ENCODE results near the gene THAP5. TPM values are rescaled to one million over a fixed set of nuclear protein-coding genes. Genes with fewer than 3 reads are reported as not detected.
"Not testable (repeated sequence)": the region's sequence is repeated elsewhere in the genome, so short reads cannot be mapped to it uniquely, and the experiment has no call there.

The THAP5 gene
- polyA plus RNA-seq, 3 donors, result 3.0 to 10.7 (median 9.9) TPM

DNA sequence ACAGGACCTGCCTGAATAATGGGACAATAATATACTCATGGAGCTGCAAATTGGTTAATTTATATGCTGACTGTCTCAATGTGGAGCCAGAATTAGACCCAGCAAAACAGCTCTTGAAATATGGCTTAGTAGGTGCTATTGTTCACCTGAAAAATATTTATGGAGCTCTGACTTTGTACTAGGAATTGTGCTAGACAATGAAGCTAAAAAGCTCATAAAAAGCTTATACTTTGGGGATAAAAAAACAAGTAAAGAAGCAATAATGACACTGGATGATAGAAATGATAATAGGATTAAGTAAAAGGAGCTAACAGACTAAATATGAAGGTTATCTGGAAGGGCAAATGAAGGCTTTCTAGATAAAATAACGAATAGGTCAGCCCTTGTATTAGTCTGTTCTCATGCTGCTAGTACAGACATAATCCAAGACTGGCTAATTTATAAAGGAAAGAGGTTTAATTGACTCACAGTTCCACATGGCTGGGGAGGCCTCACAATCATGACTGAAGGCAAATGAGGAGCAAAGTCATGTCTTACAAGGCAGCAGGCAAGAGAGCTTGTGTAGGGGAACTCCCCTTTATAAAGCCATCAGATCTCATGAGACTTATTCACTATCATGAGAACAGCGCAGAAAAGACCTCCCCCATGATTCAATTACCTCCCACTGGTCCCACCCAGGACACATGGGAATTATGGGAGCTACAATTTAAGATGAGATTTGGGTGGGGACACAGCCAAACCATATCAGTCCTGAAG lies 21.2 kb downstream of the THAP5 start:
- H3K27ac ChIP-seq (ENCODE audit: low read depth in 1 of 2, low read length in 2 of 2); H3K4me1 ChIP-seq (ENCODE audit: control insufficient read depth in 1 of 2, insufficient read depth in 2 of 2, low read length in 2 of 2); H3K36me3 ChIP-seq (replicated peaks in 1 of 2; ENCODE audit: control insufficient read depth in 1 of 2, insufficient read depth in 2 of 2, low read length in 2 of 2); H3K79me2 ChIP-seq (ENCODE audit: insufficient read depth, low read length); H3K36me3 Mint-ChIP-seq; H3K9me3 Mint-ChIP-seq; H4K20me1 ChIP-seq (ENCODE audit: insufficient read depth, low read length); H3K27me3 Mint-ChIP-seq (ENCODE audit: low read depth in 3 of 3); H3K4me1 Mint-ChIP-seq; H3K4me2 ChIP-seq (replicated peaks; ENCODE audit: extremely low read depth, low read length, poor library complexity, severe bottlenecking); H3K9me3 ChIP-seq (replicated peaks in 1 of 2; ENCODE audit: control insufficient read depth in 1 of 2, insufficient read depth in 1 of 2, low read length in 2 of 2); H3K9ac ChIP-seq (ENCODE audit: insufficient read depth, low read length, poor library complexity, severe bottlenecking); DNase-seq; H3K4me3 Mint-ChIP-seq; intact Hi-C loops (cut with micrococcal nuclease); H3K27me3 ChIP-seq (ENCODE audit: control insufficient read depth in 2 of 2, insufficient read depth in 2 of 2, low read length in 2 of 2); H2AFZ ChIP-seq (ENCODE audit: insufficient read depth, low read depth, low read length, poor library complexity, severe bottlenecking); H3K4me3 ChIP-seq (replicated peaks in 1 of 3; ENCODE audit: low read depth in 2 of 3, low read length in 3 of 3); H3K27ac Mint-ChIP-seq: not testable (repeated sequence)
- no CpG with 5 or more reads among the region's 2 CpGs for WGBS (ENCODE audit: insufficient coverage)

DNA sequence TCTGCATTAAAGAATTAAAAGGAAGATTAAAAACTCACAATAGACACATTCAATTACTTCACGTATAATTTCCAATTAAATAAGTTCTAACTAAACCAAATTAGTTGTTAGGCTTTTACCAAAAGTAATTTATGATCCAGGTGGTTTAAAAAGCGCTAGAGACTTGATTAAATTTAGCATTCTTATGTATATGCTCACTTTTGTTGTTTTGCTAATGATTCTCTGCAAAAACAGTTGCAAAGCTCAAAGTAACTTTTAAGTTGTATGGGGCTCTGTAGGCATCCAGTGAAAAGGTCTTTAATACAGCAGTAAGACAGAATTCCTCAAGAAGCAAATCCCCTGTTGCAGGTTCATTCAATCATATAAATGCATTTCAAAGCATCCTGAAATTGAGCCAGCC lies 28.0 kb downstream of the THAP5 start:
- peaks cover 0 to 2% (median 2%) of the 10 kb centered on the region in 3 donors for H3K27me3 Mint-ChIP-seq (ENCODE audit: low read depth in 3 of 3)
- no peaks in the 10 kb centered on the region for H3K36me3 Mint-ChIP-seq
- Histone ChIP-seq H3K4me3 (replicated peaks in 1 of 3; ENCODE audit: low read depth in 2 of 3, low read length in 3 of 3) (no peak overlapping the region), H3K27me3 (ENCODE audit: control insufficient read depth in 2 of 2, insufficient read depth in 2 of 2, low read length in 2 of 2) (no peaks in the 10 kb centered on the region), H3K4me2 (replicated peaks; ENCODE audit: extremely low read depth, low read length, poor library complexity, severe bottlenecking) (no peak overlapping the region), H3K9me3 (replicated peaks in 1 of 2; ENCODE audit: control insufficient read depth in 1 of 2, insufficient read depth in 1 of 2, low read length in 2 of 2) (no peaks in the 10 kb centered on the region), H3K27ac (ENCODE audit: low read depth in 1 of 2, low read length in 2 of 2) (no peak overlapping the region), H3K4me1 (ENCODE audit: control insufficient read depth in 1 of 2, insufficient read depth in 2 of 2, low read length in 2 of 2) (no peaks in the 10 kb centered on the region), H3K36me3 (replicated peaks in 1 of 2; ENCODE audit: control insufficient read depth in 1 of 2, insufficient read depth in 2 of 2, low read length in 2 of 2) (no peaks in the 10 kb centered on the region), H4K20me1 (ENCODE audit: insufficient read depth, low read length) (no peaks in the 10 kb centered on the region), H2AFZ (ENCODE audit: insufficient read depth, low read depth, low read length, poor library complexity, severe bottlenecking) (no peak overlapping the region), H3K79me2 (ENCODE audit: insufficient read depth, low read length) (no peaks in the 10 kb centered on the region), H3K9ac (ENCODE audit: insufficient read depth, low read length, poor library complexity, severe bottlenecking) (no peak overlapping the region)
- intact Hi-C loops (cut with micrococcal nuclease), result no loop called here
- WGBS (ENCODE audit: insufficient coverage), result no CpG with 5 or more reads among the region's 2 CpGs
- H3K4me1 Mint-ChIP-seq, result no peaks in the 10 kb centered on the region
- no peak overlapping the region for H3K4me3 Mint-ChIP-seq
- TF ChIP-seq, protein P1, sequence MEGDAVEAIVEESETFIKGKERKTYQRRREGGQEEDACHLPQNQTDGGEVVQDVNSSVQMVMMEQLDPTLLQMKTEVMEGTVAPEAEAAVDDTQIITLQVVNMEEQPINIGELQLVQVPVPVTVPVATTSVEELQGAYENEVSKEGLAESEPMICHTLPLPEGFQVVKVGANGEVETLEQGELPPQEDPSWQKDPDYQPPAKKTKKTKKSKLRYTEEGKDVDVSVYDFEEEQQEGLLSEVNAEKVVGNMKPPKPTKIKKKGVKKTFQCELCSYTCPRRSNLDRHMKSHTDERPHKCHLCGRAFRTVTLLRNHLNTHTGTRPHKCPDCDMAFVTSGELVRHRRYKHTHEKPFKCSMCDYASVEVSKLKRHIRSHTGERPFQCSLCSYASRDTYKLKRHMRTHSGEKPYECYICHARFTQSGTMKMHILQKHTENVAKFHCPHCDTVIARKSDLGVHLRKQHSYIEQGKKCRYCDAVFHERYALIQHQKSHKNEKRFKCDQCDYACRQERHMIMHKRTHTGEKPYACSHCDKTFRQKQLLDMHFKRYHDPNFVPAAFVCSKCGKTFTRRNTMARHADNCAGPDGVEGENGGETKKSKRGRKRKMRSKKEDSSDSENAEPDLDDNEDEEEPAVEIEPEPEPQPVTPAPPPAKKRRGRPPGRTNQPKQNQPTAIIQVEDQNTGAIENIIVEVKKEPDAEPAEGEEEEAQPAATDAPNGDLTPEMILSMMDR (IDR thresholded peaks at IDR 0.05), result no peak
- peaks cover 0 to 2% (median 0%) of the 10 kb centered on the region in 7 donors for H3K9me3 Mint-ChIP-seq
- no peak for DNase-seq
- no peak overlapping the region for H3K27ac Mint-ChIP-seq

DNA sequence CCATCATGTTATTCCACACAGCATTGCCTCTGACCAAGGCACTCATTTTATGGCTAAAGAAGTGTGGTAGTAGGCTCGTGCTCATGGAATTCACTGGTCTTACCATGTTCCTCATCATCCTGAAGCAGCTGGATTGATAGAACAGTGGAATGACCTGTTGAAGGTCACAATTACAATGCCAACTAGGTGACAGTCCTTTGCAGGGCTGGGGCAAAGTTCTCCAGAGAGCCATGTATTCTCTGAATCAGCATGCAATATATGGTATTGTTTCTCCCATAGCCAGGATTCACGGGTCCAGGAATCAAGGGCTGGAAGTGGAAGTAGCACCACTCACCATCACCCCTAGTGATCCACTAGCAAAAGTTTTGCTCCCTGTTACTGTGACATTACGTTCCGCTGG lies 30.8 kb downstream of the THAP5 start:
- DNase-seq; H3K4me1 Mint-ChIP-seq; H3K4me1 ChIP-seq (ENCODE audit: control insufficient read depth in 1 of 2, insufficient read depth in 2 of 2, low read length in 2 of 2); H3K9ac ChIP-seq (ENCODE audit: insufficient read depth, low read length, poor library complexity, severe bottlenecking); H4K20me1 ChIP-seq (ENCODE audit: insufficient read depth, low read length); H3K4me3 Mint-ChIP-seq; H3K27ac ChIP-seq (ENCODE audit: low read depth in 1 of 2, low read length in 2 of 2); intact Hi-C loops (cut with micrococcal nuclease); H3K79me2 ChIP-seq (ENCODE audit: insufficient read depth, low read length); H3K36me3 ChIP-seq (replicated peaks in 1 of 2; ENCODE audit: control insufficient read depth in 1 of 2, insufficient read depth in 2 of 2, low read length in 2 of 2); H3K4me3 ChIP-seq (replicated peaks in 1 of 3; ENCODE audit: low read depth in 2 of 3, low read length in 3 of 3); H3K27me3 ChIP-seq (ENCODE audit: control insufficient read depth in 2 of 2, insufficient read depth in 2 of 2, low read length in 2 of 2); H3K36me3 Mint-ChIP-seq; H2AFZ ChIP-seq (ENCODE audit: insufficient read depth, low read depth, low read length, poor library complexity, severe bottlenecking); H3K27me3 Mint-ChIP-seq (ENCODE audit: low read depth in 3 of 3); H3K4me2 ChIP-seq (replicated peaks; ENCODE audit: extremely low read depth, low read length, poor library complexity, severe bottlenecking); H3K27ac Mint-ChIP-seq: not testable (repeated sequence)
- WGBS (ENCODE audit: insufficient coverage), result no CpG with 5 or more reads among the region's 4 CpGs
- H3K9me3 Mint-ChIP-seq, result peaks cover 6 to 16% (median 15%) of the 10 kb centered on the region in 7 donors
- H3K9me3 ChIP-seq (replicated peaks in 1 of 2; ENCODE audit: control insufficient read depth in 1 of 2, insufficient read depth in 1 of 2, low read length in 2 of 2), result peaks cover 9 to 12% of the 10 kb centered on the region in 2 donors

DNA sequence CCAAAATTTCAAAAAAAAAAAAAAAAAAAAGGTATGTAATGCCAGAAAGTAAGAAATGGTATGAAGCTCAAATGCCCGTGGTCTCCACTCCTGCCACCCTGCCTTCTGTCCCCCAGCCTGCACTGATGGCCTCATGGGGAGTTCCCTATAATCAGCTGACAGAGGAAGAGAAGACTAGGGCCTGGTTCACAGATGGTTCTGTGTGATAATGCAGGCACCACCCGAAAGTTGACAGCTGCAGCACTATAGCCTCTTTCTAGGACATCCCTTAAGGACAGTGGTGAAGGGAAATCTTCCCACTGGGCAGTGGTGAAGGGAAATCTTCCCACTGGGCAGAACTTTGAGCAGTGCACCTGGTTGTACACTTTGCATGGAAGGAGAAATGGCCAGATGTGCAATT lies 31.3 kb downstream of the THAP5 start:
- H3K4me2 ChIP-seq (replicated peaks; ENCODE audit: extremely low read depth, low read length, poor library complexity, severe bottlenecking); H3K4me3 Mint-ChIP-seq; H3K79me2 ChIP-seq (ENCODE audit: insufficient read depth, low read length); H3K9ac ChIP-seq (ENCODE audit: insufficient read depth, low read length, poor library complexity, severe bottlenecking); H3K4me1 ChIP-seq (ENCODE audit: control insufficient read depth in 1 of 2, insufficient read depth in 2 of 2, low read length in 2 of 2); H3K27me3 Mint-ChIP-seq (ENCODE audit: low read depth in 3 of 3); H3K4me1 Mint-ChIP-seq; H2AFZ ChIP-seq (ENCODE audit: insufficient read depth, low read depth, low read length, poor library complexity, severe bottlenecking); H3K36me3 Mint-ChIP-seq; H3K27ac Mint-ChIP-seq; H3K4me3 ChIP-seq (replicated peaks in 1 of 3; ENCODE audit: low read depth in 2 of 3, low read length in 3 of 3); H3K27ac ChIP-seq (ENCODE audit: low read depth in 1 of 2, low read length in 2 of 2); intact Hi-C loops (cut with micrococcal nuclease); DNase-seq; H3K36me3 ChIP-seq (replicated peaks in 1 of 2; ENCODE audit: control insufficient read depth in 1 of 2, insufficient read depth in 2 of 2, low read length in 2 of 2); H4K20me1 ChIP-seq (ENCODE audit: insufficient read depth, low read length); H3K27me3 ChIP-seq (ENCODE audit: control insufficient read depth in 2 of 2, insufficient read depth in 2 of 2, low read length in 2 of 2): not testable (repeated sequence)
- peaks cover 9 to 12% of the 10 kb centered on the region in 2 donors for H3K9me3 ChIP-seq (replicated peaks in 1 of 2; ENCODE audit: control insufficient read depth in 1 of 2, insufficient read depth in 1 of 2, low read length in 2 of 2)
- peaks cover 6 to 16% (median 15%) of the 10 kb centered on the region in 7 donors for H3K9me3 Mint-ChIP-seq
- WGBS (ENCODE audit: insufficient coverage), result no CpG with 5 or more reads among the region's 2 CpGs

Measured in CD14-positive monocyte (primary cell).